ENCODE results near the gene CEP41. TPM values are rescaled to one million over a fixed set of nuclear protein-coding genes. Genes with fewer than 3 reads are reported as not detected.

Gene CEP41
- total RNA-seq, 1 donor: 21.6 TPM

DNA sequence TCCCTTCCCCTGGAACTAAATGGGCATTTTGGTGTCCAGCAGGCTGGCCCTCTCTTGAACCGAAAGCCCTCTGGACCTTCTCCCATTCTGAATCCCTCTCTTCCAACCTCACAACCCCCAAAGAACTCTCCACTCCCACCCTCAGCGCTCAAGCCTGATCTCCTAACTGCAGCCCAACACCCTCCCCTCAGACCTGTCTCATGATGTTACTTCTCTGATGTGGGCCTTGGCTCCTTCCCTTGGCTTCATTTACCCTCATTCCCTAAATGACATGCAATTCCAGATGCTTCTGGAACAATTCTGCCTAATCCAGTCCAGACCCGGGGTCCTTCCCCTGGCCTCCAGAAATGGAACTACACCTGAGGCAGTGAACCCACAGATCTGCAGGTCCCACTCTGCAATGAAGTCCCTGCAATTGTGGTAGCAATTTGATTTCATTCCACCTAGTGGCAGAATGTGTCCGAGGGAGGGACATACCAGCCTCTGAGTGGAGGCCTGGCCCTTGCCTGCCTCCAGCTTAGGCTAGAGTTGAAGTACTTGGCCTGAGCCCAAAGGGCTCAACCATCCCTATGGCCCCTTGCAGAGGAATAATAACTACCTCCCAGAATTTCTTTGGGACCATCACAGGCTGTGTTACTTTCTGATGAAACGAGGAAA lies 4.1 kb upstream of the CEP41 start:
- peak; percentile 45 for DNase-seq (ENCODE audit: low read depth)
- H3K4me3 ChIP-seq (ENCODE audit: low read depth, low read length): no peak overlapping the region
- TF ChIP-seq CTCF (IDR thresholded peaks at IDR 0.05; ENCODE audit: insufficient read depth, low read length): peak; percentile 8

DNA sequence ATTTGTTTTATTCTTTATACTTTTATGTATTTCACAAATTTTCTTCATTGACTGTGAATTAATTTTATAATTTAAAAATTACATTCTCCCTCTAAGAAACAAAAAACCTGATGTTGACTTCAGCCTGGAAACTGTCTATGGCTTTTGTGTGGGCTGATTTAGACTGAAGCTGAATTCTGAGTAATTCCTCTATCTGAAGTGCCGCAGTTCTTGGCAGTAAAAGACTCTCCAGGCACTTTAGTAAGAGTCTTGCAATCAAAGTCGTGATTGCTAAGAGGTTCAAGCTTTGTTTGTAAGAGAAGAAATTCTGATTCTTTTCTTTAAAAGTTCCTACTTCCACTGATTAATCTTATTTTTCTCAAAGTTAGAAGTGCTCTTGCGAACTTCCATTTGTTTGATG lies 3.4 kb upstream of the CEP41 start:
- peak; percentile 91 for DNase-seq (ENCODE audit: low read depth)
- no peak for TF ChIP-seq CTCF (IDR thresholded peaks at IDR 0.05; ENCODE audit: insufficient read depth, low read length)

GRCh38 chr7:130442601-130443000 lies 1.8 kb upstream of the CEP41 start:
- no peak overlapping the region for H3K4me3 ChIP-seq (ENCODE audit: low read depth, low read length)
- no peak for TF ChIP-seq CTCF (IDR thresholded peaks at IDR 0.05; ENCODE audit: insufficient read depth, low read length)
- DNase-seq (ENCODE audit: low read depth): no peak

More for the DNA sequence above, 3.4 kb upstream of the CEP41 start:
- no peak overlapping the region for H3K4me3 ChIP-seq (ENCODE audit: low read depth, low read length)

DNA sequence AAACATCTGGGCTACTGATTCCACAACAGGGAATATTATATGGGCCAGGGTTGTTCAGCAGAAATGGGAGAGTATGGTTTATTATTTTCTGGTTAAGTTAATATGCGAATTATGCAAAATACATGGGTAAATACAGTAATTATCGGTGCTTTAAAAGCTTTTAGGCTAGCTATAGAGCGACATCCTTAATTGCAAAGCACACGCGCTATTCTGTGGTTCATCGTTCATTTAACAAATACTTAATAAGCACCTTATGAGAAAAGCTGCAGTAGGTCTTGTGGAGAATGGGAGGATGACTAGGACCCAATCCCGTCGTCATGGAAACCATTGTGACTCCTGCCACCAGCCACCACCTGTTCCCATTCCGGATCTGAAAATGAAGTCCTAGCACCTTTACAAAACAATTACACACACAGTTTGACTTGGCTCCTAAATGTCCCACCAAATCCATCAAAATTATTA lies 623 bp upstream of the CEP41 start:
- no peak for DNase-seq (ENCODE audit: low read depth)
- TF ChIP-seq CTCF (IDR thresholded peaks at IDR 0.05; ENCODE audit: insufficient read depth, low read length): no peak
- H3K4me3 ChIP-seq (ENCODE audit: low read depth, low read length): peak overlapping the region; percentile 88

- no peak for TF ChIP-seq CTCF (IDR thresholded peaks at IDR 0.05; ENCODE audit: insufficient read depth, low read length)
- no peak overlapping the region for H3K4me3 ChIP-seq (ENCODE audit: low read depth, low read length)
- no peak for DNase-seq (ENCODE audit: low read depth)
Observed at GRCh38 chr7:130436253-130436652, 4.6 kb downstream of the CEP41 start.

DNA sequence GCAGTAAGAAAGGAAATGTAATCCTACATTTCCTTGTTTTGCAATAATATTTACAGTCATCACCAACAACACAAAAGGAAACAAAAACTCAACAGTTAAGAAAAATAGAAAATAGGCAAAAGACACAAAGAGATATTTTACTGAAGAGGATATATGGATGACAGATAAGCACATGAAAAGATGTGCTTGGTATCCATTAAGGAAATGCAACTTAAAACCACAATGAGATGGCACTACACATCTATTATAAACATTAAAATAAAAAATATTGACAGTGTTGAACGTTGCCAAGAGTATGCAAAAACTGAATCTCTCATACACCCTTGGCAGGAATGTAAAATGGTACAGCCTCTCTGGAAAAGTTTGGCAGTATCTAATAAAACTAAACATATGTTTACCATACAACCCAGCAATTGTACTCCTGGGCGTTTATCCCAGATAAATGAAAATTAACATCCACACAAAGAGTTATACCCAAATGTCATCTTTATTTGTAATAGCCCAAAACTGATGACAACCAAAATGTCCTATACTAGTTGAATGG lies 5.4 kb downstream of the CEP41 start:
- no peak overlapping the region for H3K4me3 ChIP-seq (ENCODE audit: low read depth, low read length)
- DNase-seq (ENCODE audit: low read depth): no peak
- no peak for TF ChIP-seq CTCF (IDR thresholded peaks at IDR 0.05; ENCODE audit: insufficient read depth, low read length)
